OCI-LY7 (cell line): Measurements from ENCODE around the gene BCAN. TPM values are rescaled to one million over a fixed set of nuclear protein-coding genes. Genes with fewer than 3 reads are reported as not detected.

ENCODE experiments used
- BruUV-seq: library from RNA; stranded (reverse); fragments of 400-500 nt; replicated peaks from 2 replicates; lab custom pipeline; 2021; lab: Mats Ljungman, UMichigan
- CTCF ChIA-PET: fragments of 300-600 bp; sonication (Branson Sonifier 250); formaldehyde crosslinking; loops from one replicate; lab custom pipeline; 2022; ENCODE audit warnings: antibody characterized with exemption; ENCODE audit not compliant: unreplicated experiment; lab: Charles Lee
- POLR2A ChIA-PET: fragments of 300-600 bp; sonication (Branson Sonifier 250); formaldehyde crosslinking; loops from one replicate; lab custom pipeline; 2022; ENCODE audit warnings: antibody characterized with exemption; lab: Charles Lee
- DNase-seq: peaks from one replicate; pipeline ENCODE4 v3.0.0-alpha.2; 2015; ENCODE audit warnings: low spot score
- H2AFZ ChIP-seq: fragments of 200-600 bp; sonication (generic), shearing (Covaris generic); 2 replicates; pipeline ENCODE4 v1.6.1; 2014; ENCODE audit warnings: mild to moderate bottlenecking, antibody characterized with exemption, low read length, moderate library complexity
- H3K27ac ChIP-seq: fragments of 200-600 bp; sonication (generic); 2 replicates; pipeline ENCODE4 v1.5.1; 2014; ENCODE audit warnings: mixed run types, low read depth, mild to moderate bottlenecking, moderate library complexity, low read length, inconsistent platforms; ENCODE audit not compliant: poor library complexity, severe bottlenecking
- H3K36me3 ChIP-seq: fragments of 200-600 bp; sonication (generic); 2 replicates; pipeline ENCODE4 v1.6.1; 2014; ENCODE audit warnings: mild to moderate bottlenecking, antibody characterized with exemption, low read length, moderate library complexity, mixed read lengths; ENCODE audit not compliant: insufficient read depth
- H3K4me1 ChIP-seq: fragments of 200-600 bp; sonication (generic); 2 replicates; pipeline ENCODE4 v1.5.1; 2014; ENCODE audit warnings: mild to moderate bottlenecking, low read length; ENCODE audit not compliant: insufficient read depth, poor library complexity, severe bottlenecking
- H3K4me2 ChIP-seq: fragments of 200-600 bp; sonication (generic); 2 replicates; pipeline ENCODE4 v1.6.1; 2014; ENCODE audit warnings: mild to moderate bottlenecking, low read length
- H3K4me3 ChIP-seq: fragments of 200-600 bp; sonication (generic); 2 replicates; pipeline ENCODE4 v1.5.1; 2014; ENCODE audit warnings: mild to moderate bottlenecking, low read depth, low read length; ENCODE audit not compliant: poor library complexity, severe bottlenecking
- H3K79me2 ChIP-seq: fragments of 200-600 bp; sonication (generic); 2 replicates; pipeline ENCODE4 v1.6.1; 2016; ENCODE audit warnings: low read depth, mild to moderate bottlenecking, low read length, moderate library complexity, mixed read lengths; ENCODE audit not compliant: insufficient read depth
- H3K9me2 ChIP-seq: fragments of 200-600 bp; sonication (generic); 2 replicates; pipeline ENCODE4 v1.6.1; 2016; ENCODE audit warnings: mild to moderate bottlenecking, low read length, mixed read lengths; ENCODE audit not compliant: insufficient read depth
- H3K9me3 ChIP-seq: fragments of 200-600 bp; sonication (generic); 2 replicates; pipeline ENCODE4 v1.6.1; 2014; ENCODE audit warnings: mild to moderate bottlenecking, mixed run types, low read length, mixed read lengths
- H4K20me1 ChIP-seq: fragments of 200-600 bp; sonication (generic); 2 replicates; pipeline ENCODE4 v1.6.1; 2014; ENCODE audit warnings: mild to moderate bottlenecking, antibody characterized with exemption, low read length, moderate library complexity, mixed read lengths; ENCODE audit not compliant: insufficient read depth
- CTCF ChIP-seq: fragments of 200-600 bp; sonication (generic); conservative IDR thresholded peaks from 2 replicates; pipeline ENCODE4 v1.5.1; 2014; ENCODE audit warnings: mild to moderate bottlenecking, antibody characterized with exemption, low read length, moderate library complexity, mixed read lengths
- EZH2phosphoT487 ChIP-seq: fragments of 200-600 bp; sonication (generic); IDR thresholded peaks from 2 replicates; pipeline ENCODE4 v1.6.1; 2018; ENCODE audit warnings: low read depth, borderline replicate concordance, mild to moderate bottlenecking, mixed run types, antibody characterized with exemption, low read length, moderate library complexity, mixed read lengths
- intact Hi-C: fragments of 100-400 bp; cut with micrococcal nuclease; formaldehyde crosslinking; loops from one replicate; pipeline ENCODE4 v1.10.0; 2022; ENCODE audit not compliant: unreplicated experiment
- total RNA-seq, 2 experiments: library from RNA; depleted of rRNA in 1 of 2; stranded (reverse); fragments of >200 nt in 1 of 2; shearing (Covaris generic) in 1 of 2; gene quantifications; 2 replicates each; pipeline ENCODE4 v1.2.3, GENCODE V29; 2014 to 2022

The BCAN gene
- total RNA-seq, 2 experiments from 2014 or later, result not detected

- Histone ChIP-seq H2AFZ (no peak overlapping the region), H3K4me2 (no peak overlapping the region), H3K27ac (no peak overlapping the region), H3K79me2 (no peaks in the 10 kb centered on the region), H3K36me3 (no peaks in the 10 kb centered on the region), H4K20me1 (peaks cover 4% of the 10 kb centered on the region; the same call in 1 of the 2 replicates), H3K9me3 (no peaks in the 10 kb centered on the region), H3K4me1 (peaks cover 35% of the 10 kb centered on the region), H3K9me2 (no peaks in the 10 kb centered on the region), H3K4me3 (no peak overlapping the region)
- POLR2A ChIA-PET, result no interaction called here
- TF ChIP-seq CTCF (no peak), EZH2phosphoT487 (no peak)
- intact Hi-C loops, result no loop called here
- BruUV-seq, result no TSS peak
- no peak for DNase-seq
- CTCF ChIA-PET, result no interaction called here
These were observed 25.1 kb downstream of the BCAN start for GRCh38 chr1:156666862-156667609.

GRCh38 chr1:156667610-156667967 lies 25.7 kb downstream of the BCAN start:
- Histone ChIP-seq H3K79me2 (no peaks in the 10 kb centered on the region), H2AFZ (no peak overlapping the region), H3K27ac (no peak overlapping the region), H3K36me3 (no peaks in the 10 kb centered on the region), H3K9me3 (no peaks in the 10 kb centered on the region), H3K4me1 (peaks cover 30% of the 10 kb centered on the region), H3K4me2 (no peak overlapping the region), H3K9me2 (no peaks in the 10 kb centered on the region), H3K4me3 (no peak overlapping the region), H4K20me1 (peaks cover 4% of the 10 kb centered on the region; the same call in 1 of the 2 replicates)
- intact Hi-C loops, result no loop called here
- no peak for DNase-seq
- ChIA-PET CTCF (no interaction called here), POLR2A (no interaction called here)
- no peak for TF ChIP-seq CTCF
- TF ChIP-seq EZH2phosphoT487, result no peak
- no TSS peak for BruUV-seq
